HL-60/S4 (cell line): ENCODE measurements around the gene RC3H1.

Source experiments
- in situ Hi-C: fragments of 300-500 bp; cut with MboI; formaldehyde crosslinking; loops from 2 replicates; pipeline ENCODE4 v1.14.3; 2022; ENCODE audit warnings: low sequenced_read_pairs

Gene RC3H1

DNA sequence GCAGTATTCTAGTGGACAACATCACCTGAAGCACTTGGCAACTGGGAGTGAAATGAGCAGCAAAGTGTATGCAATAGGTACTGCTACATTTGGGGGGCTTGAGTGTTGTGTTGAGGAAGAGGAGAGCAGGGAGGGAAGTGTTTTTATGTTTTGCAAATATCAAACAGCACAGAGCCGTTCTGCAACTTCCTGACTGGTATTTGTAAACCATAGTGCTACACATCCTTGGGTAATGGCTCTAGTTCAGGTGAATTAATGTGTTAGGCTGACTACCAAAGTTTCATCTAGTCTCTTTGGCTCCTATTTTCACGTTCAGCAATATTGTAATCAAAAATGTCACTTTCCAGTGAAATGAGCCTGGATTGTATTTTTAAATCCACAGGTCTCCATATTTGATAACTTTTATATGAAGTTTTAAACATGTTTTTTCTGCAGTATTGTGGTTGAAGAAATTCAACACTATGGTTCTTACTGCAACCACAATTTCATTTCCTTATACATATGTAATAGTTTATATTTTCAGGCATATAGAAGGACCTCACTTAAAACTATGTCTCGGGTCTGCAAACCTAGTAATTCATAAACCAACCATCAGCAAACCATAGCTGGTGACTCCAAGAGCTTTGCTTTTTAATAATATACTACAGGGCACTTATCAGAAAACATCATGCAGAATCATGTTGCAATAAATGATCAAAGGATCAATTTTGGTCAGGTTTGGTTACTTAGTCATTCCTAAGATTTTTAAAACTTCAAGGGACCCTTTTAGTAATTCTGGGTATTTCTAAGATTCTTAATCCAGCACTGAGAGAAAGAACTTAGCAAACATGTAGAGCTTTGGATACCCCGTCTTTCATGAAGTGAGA is 135.2 kb downstream of the RC3H1 start:
- in situ Hi-C loops = no loop called here

DNA sequence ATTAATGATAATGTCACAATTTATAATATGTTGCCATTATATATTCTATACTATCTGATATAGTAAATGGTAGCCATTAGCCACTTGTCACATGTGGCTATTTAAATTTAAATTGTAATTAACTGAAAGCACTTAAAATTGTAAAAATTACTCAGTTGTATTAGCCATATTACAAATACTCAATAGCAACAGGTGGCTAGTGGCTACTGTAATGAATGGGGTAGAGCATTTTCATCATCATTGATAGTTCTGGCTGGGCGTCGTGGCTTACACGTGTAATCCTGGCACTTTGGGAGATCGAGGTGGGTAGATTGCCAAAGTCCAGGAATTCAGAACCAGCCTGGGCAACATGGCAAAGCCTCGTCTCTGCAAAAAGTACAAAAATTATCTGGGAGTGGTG is 137.5 kb downstream of the RC3H1 start:
- in situ Hi-C loops = no loop called here
